HEK293 (cell line): ENCODE measurements around the gene LTBP1.

Experiments
- CTCF ChIA-PET: fragments of 350-600 bp; formaldehyde crosslinking; extraction: SDS; loops from one replicate; lab custom pipeline; 2021; ENCODE audit warnings: antibody characterized with exemption; lab: Yijun Ruan, JAX
- POLR2A ChIA-PET: fragments of 300-600 bp; formaldehyde crosslinking; extraction: SDS; loops from one replicate; lab custom pipeline; 2020; ENCODE audit warnings: antibody characterized with exemption, inconsistent platforms; lab: Yijun Ruan, JAX
- H3K27ac ChIP-seq: fragments of 200-500 bp; sonication (Bioruptor generic); 2 replicates; pipeline ENCODE4 v1.5.1; 2014; ENCODE audit warnings: low read depth, low read length, control low read depth, inconsistent platforms; ENCODE audit errors: extremely low read depth
- H3K36me3 ChIP-seq, 2 experiments: fragments of 200-500 bp in 1 of 2; sonication (Bioruptor generic) in 1 of 2; 1 replicate in 1 of 2; 2 replicates in 1 of 2; pipeline ENCODE4 v1.5.1; 2014 to 2017; ENCODE audit warnings: inconsistent platforms in 2 of 2, low read length in 2 of 2; ENCODE audit not compliant: control insufficient read depth in 2 of 2, insufficient read depth in 1 of 2
- H3K4me1 ChIP-seq: fragments of 200-500 bp; sonication (Bioruptor generic); 2 replicates; pipeline ENCODE4 v1.5.1; 2014; ENCODE audit warnings: mild to moderate bottlenecking, low read length, inconsistent platforms; ENCODE audit not compliant: control insufficient read depth, insufficient read depth
- H3K4me3 ChIP-seq: 2 replicates; pipeline ENCODE4 v1.5.1; 2011; ENCODE audit warnings: low read depth, mild to moderate bottlenecking, control low read depth, low read length, moderate library complexity
- H3K9me3 ChIP-seq: fragments of 200-500 bp; sonication (Bioruptor generic); 2 replicates; pipeline ENCODE4 v1.5.1; 2014; ENCODE audit warnings: low read depth, low read length, inconsistent platforms; ENCODE audit not compliant: control insufficient read depth, insufficient read depth
- GLIS2 ChIP-seq: fragments of 450-650 bp; formaldehyde crosslinking; IDR thresholded peaks from 2 replicates; pipeline ENCODE4 v1.5.1; 2016; ENCODE audit warnings: missing biosample characterization, missing genetic modification characterization
- KLF10 ChIP-seq: fragments of 450-650 bp; IDR thresholded peaks from 2 replicates; pipeline ENCODE4 v1.5.1; 2018; ENCODE audit warnings: missing biosample characterization, mild to moderate bottlenecking, missing genetic modification characterization
- TCF7L2 ChIP-seq: IDR thresholded peaks from 2 replicates; pipeline ENCODE4 v1.6.1; 2011; ENCODE audit warnings: low read depth, mild to moderate bottlenecking, inconsistent platforms, low read length, moderate library complexity, borderline replicate concordance
- TRIM28 ChIP-seq: IDR thresholded peaks from 2 replicates; pipeline ENCODE4 v1.6.1; 2011; ENCODE audit warnings: low read length, control low read depth, borderline replicate concordance
- WT1 ChIP-seq: fragments of 450-650 bp; formaldehyde crosslinking; IDR thresholded peaks from 2 replicates; pipeline ENCODE4 v1.5.1; 2016; ENCODE audit warnings: missing biosample characterization, missing genetic modification characterization
- ZNF146 ChIP-seq: fragments of 450-650 bp; formaldehyde crosslinking; IDR thresholded peaks from 2 replicates; pipeline ENCODE4 v1.5.1; 2016; ENCODE audit warnings: missing biosample characterization, missing genetic modification characterization
- ZNF23 ChIP-seq: fragments of 450-650 bp; formaldehyde crosslinking; IDR thresholded peaks from 2 replicates; pipeline ENCODE4 v1.5.1; 2016; ENCODE audit warnings: missing biosample characterization, missing genetic modification characterization, borderline replicate concordance
- ZNF335 ChIP-seq: fragments of 450-650 bp; formaldehyde crosslinking; conservative IDR thresholded peaks from 2 replicates; pipeline ENCODE4 v1.5.1; 2016; ENCODE audit warnings: missing biosample characterization, missing genetic modification characterization
- ZNF37A ChIP-seq: fragments of 450-650 bp; IDR thresholded peaks from 2 replicates; pipeline ENCODE4 v1.5.1; 2018; ENCODE audit warnings: missing biosample characterization, missing genetic modification characterization
- ZNF555 ChIP-seq: fragments of 450-650 bp; formaldehyde crosslinking; conservative IDR thresholded peaks from 2 replicates; pipeline ENCODE4 v1.5.1; 2017; ENCODE audit warnings: missing biosample characterization, mild to moderate bottlenecking, missing genetic modification characterization, inconsistent platforms
- ZNF571 ChIP-seq: fragments of 450-650 bp; formaldehyde crosslinking; IDR thresholded peaks from 2 replicates; pipeline ENCODE4 v1.5.0; 2017; ENCODE audit warnings: missing biosample characterization, missing genetic modification characterization
- ZNF707 ChIP-seq: fragments of 450-650 bp; formaldehyde crosslinking; IDR thresholded peaks from 2 replicates; pipeline ENCODE4 v1.5.1; 2016; ENCODE audit warnings: missing biosample characterization, missing genetic modification characterization
- ZNF768 ChIP-seq: fragments of 450-650 bp; formaldehyde crosslinking; IDR thresholded peaks from 2 replicates; pipeline ENCODE4 v1.5.1; 2018; ENCODE audit warnings: missing biosample characterization, mild to moderate bottlenecking, missing genetic modification characterization
- ZNF791 ChIP-seq: fragments of 450-650 bp; formaldehyde crosslinking; IDR thresholded peaks from 2 replicates; pipeline ENCODE4 v1.5.1; 2016; ENCODE audit warnings: missing biosample characterization, missing genetic modification characterization
- ZSCAN16 ChIP-seq: fragments of 450-650 bp; formaldehyde crosslinking; IDR thresholded peaks from 2 replicates; pipeline ENCODE4 v1.5.1; 2016; ENCODE audit warnings: missing biosample characterization, missing genetic modification characterization
- ZSCAN23 ChIP-seq: fragments of 450-650 bp; formaldehyde crosslinking; IDR thresholded peaks from 2 replicates; pipeline ENCODE4 v1.5.1; 2016; ENCODE audit warnings: missing biosample characterization, missing genetic modification characterization
- ZSCAN30 ChIP-seq: fragments of 450-650 bp; IDR thresholded peaks from 2 replicates; pipeline ENCODE4 v1.5.1; 2018; ENCODE audit warnings: missing biosample characterization, mild to moderate bottlenecking, missing genetic modification characterization, moderate library complexity
- TF ChIP-seq, protein P1 (sequence below): fragments of 450-650 bp; formaldehyde crosslinking; IDR thresholded peaks from 2 replicates; pipeline ENCODE4; 2016; ENCODE audit warnings: missing biosample characterization, missing genetic modification characterization
- TF ChIP-seq, protein P2 (sequence below): fragments of 450-650 bp; formaldehyde crosslinking; IDR thresholded peaks from 2 replicates; pipeline ENCODE4 v1.5.1; 2017; ENCODE audit warnings: missing biosample characterization, missing genetic modification characterization
- TF ChIP-seq, protein P3 (sequence below): fragments of 450-650 bp; formaldehyde crosslinking; IDR thresholded peaks from 2 replicates; pipeline ENCODE4 v1.5.1; 2016; ENCODE audit warnings: missing biosample characterization, missing genetic modification characterization, borderline replicate concordance
- TF ChIP-seq, protein P4 (sequence below): fragments of 450-650 bp; formaldehyde crosslinking; IDR thresholded peaks from 2 replicates; pipeline ENCODE4 v1.5.1; 2016; ENCODE audit warnings: missing biosample characterization, missing genetic modification characterization
- TF ChIP-seq, protein P5 (sequence below): IDR thresholded peaks from 2 replicates; pipeline ENCODE4 v1.6.1; 2011; ENCODE audit warnings: mild to moderate bottlenecking, low read depth, low read length, borderline replicate concordance
- TF ChIP-seq, protein P6 (sequence below): fragments of 450-650 bp; formaldehyde crosslinking; IDR thresholded peaks from 2 replicates; pipeline ENCODE4 v1.5.1; 2016; ENCODE audit warnings: missing biosample characterization, missing genetic modification characterization
- TF ChIP-seq, protein P7 (sequence below): fragments of 450-650 bp; formaldehyde crosslinking; IDR thresholded peaks from 2 replicates; pipeline ENCODE4 v1.5.1; 2016; ENCODE audit warnings: missing biosample characterization, missing genetic modification characterization

The LTBP1 gene

DNA sequence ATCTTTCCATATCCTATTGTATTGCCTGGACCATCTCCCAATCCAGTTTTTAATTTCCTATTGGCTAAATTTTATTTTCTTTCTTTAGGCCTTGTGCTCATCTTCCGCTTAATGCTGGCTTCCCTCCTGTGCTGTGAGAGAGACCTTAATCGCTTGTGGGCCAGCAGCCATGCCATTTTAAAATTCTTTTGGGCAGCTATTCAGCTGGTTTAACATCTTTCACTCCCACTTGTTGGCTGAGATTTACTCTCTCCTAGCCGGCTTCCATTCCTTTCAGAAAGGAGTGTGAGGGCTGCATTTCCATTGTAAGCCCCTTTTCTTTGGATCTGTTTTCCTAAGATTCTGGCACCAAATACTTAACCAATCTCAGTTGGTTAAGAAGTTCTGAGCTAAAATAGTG, 388.8 kb downstream of the LTBP1 start (continued):
- TF ChIP-seq ZNF571, result no peak
- TF ChIP-seq ZNF555 (tag by site-specific recombination), result no peak
- TF ChIP-seq WT1, result no peak
- no peak for TF ChIP-seq ZNF146
- TF ChIP-seq, protein P1, sequence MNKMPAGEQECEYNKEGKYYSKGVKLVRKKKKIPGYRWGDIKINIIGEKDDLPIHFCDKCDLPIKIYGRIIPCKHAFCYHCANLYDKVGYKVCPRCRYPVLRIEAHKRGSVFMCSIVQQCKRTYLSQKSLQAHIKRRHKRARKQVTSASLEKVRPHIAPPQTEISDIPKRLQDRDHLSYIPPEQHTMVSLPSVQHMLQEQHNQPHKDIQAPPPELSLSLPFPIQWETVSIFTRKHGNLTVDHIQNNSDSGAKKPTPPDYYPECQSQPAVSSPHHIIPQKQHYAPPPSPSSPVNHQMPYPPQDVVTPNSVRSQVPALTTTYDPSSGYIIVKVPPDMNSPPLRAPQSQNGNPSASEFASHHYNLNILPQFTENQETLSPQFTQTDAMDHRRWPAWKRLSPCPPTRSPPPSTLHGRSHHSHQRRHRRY, result no peak
- TF ChIP-seq ZSCAN23 (tag by site-specific recombination), result no peak
- TF ChIP-seq, protein P2, sequence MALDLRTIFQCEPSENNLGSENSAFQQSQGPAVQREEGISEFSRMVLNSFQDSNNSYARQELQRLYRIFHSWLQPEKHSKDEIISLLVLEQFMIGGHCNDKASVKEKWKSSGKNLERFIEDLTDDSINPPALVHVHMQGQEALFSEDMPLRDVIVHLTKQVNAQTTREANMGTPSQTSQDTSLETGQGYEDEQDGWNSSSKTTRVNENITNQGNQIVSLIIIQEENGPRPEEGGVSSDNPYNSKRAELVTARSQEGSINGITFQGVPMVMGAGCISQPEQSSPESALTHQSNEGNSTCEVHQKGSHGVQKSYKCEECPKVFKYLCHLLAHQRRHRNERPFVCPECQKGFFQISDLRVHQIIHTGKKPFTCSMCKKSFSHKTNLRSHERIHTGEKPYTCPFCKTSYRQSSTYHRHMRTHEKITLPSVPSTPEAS (tag by site-specific recombination), result no peak
- TF ChIP-seq, all 188 proteins: peak for 0

DNA sequence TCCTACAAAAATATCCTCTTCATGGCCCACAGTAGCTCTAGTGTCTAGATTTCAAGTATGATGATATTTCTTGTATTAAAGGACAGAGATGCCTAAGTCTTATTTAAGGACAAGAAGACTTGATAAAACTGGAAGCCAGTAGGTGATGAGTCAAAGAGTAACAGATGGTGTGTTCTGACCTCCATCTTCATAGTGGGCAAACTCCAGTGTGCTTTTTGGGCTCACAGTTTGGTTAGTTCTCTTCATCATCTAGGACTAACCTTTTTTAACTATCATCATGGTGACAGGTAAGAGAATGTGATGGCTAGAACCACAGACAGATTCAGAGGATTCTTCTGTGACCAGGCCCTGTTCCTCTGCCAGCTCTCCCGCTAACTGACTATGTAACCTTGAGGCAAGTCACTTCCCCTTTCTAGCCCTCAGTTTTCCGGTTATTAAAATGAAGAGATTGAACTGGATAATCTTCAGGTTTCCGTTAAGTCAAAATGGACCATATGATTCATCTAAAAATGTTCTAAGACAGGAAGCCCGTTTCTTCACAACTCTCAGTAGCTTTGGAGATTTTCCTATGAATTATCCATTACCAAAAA, 389.4 kb downstream of the LTBP1 start:
- ChIA-PET CTCF (no interaction called here), POLR2A (no interaction called here)
- no peaks in the 10 kb centered on the region for H3K36me3 ChIP-seq
- H3K9me3 ChIP-seq, result no peaks in the 10 kb centered on the region
- no peaks in the 10 kb centered on the region for H3K4me1 ChIP-seq
- no peak overlapping the region for H3K27ac ChIP-seq
- TF ChIP-seq ZNF791 (no peak), ZNF23 (tag by site-specific recombination) (no peak), TCF7L2 (no peak), ZSCAN30 (tag by site-specific recombination) (no peak), ZNF707 (tag by site-specific recombination) (no peak), ZNF768 (tag by site-specific recombination) (no peak), ZNF37A (no peak), KLF10 (tag by site-specific recombination) (no peak), GLIS2 (tag by site-specific recombination) (no peak), ZSCAN16 (tag by site-specific recombination) (no peak), ZNF335 (tag by site-specific recombination) (no peak), TRIM28 (no peak)
- TF ChIP-seq, protein P3, sequence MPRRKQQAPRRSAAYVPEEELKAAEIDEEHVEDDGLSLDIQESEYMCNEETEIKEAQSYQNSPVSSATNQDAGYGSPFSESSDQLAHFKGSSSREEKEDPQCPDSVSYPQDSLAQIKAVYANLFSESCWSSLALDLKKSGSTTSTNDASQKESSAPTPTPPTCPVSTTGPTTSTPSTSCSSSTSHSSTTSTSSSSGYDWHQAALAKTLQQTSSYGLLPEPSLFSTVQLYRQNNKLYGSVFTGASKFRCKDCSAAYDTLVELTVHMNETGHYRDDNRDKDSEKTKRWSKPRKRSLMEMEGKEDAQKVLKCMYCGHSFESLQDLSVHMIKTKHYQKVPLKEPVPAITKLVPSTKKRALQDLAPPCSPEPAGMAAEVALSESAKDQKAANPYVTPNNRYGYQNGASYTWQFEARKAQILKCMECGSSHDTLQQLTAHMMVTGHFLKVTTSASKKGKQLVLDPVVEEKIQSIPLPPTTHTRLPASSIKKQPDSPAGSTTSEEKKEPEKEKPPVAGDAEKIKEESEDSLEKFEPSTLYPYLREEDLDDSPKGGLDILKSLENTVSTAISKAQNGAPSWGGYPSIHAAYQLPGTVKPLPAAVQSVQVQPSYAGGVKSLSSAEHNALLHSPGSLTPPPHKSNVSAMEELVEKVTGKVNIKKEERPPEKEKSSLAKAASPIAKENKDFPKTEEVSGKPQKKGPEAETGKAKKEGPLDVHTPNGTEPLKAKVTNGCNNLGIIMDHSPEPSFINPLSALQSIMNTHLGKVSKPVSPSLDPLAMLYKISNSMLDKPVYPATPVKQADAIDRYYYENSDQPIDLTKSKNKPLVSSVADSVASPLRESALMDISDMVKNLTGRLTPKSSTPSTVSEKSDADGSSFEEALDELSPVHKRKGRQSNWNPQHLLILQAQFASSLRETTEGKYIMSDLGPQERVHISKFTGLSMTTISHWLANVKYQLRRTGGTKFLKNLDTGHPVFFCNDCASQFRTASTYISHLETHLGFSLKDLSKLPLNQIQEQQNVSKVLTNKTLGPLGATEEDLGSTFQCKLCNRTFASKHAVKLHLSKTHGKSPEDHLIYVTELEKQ (tag by site-specific recombination), result no peak
- TF ChIP-seq, protein P4, sequence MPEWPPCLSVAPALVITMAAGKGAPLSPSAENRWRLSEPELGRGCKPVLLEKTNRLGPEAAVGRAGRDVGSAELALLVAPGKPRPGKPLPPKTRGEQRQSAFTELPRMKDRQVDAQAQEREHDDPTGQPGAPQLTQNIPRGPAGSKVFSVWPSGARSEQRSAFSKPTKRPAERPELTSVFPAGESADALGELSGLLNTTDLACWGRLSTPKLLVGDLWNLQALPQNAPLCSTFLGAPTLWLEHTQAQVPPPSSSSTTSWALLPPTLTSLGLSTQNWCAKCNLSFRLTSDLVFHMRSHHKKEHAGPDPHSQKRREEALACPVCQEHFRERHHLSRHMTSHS (tag by site-specific recombination), result no peak
- TF ChIP-seq, protein P5, sequence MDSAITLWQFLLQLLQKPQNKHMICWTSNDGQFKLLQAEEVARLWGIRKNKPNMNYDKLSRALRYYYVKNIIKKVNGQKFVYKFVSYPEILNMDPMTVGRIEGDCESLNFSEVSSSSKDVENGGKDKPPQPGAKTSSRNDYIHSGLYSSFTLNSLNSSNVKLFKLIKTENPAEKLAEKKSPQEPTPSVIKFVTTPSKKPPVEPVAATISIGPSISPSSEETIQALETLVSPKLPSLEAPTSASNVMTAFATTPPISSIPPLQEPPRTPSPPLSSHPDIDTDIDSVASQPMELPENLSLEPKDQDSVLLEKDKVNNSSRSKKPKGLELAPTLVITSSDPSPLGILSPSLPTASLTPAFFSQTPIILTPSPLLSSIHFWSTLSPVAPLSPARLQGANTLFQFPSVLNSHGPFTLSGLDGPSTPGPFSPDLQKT, result no peak
- TF ChIP-seq, protein P6, sequence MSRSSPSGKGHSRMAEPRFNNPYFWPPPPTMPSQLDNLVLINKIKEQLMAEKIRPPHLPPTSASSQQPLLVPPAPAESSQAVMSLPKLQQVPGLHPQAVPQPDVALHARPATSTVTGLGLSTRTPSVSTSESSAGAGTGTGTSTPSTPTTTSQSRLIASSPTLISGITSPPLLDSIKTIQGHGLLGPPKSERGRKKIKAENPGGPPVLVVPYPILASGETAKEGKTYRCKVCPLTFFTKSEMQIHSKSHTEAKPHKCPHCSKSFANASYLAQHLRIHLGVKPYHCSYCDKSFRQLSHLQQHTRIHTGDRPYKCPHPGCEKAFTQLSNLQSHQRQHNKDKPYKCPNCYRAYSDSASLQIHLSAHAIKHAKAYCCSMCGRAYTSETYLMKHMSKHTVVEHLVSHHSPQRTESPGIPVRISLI (tag by site-specific recombination), result no peak
- TF ChIP-seq, protein P7, sequence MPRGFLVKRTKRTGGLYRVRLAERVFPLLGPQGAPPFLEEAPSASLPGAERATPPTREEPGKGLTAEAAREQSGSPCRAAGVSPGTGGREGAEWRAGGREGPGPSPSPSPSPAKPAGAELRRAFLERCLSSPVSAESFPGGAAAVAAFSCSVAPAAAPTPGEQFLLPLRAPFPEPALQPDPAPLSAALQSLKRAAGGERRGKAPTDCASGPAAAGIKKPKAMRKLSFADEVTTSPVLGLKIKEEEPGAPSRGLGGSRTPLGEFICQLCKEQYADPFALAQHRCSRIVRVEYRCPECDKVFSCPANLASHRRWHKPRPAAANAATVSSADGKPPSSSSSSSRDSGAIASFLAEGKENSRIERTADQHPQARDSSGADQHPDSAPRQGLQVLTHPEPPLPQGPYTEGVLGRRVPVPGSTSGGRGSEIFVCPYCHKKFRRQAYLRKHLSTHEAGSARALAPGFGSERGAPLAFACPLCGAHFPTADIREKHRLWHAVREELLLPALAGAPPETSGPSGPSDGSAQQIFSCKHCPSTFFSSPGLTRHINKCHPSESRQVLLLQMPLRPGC (tag by site-specific recombination), result no peak
- no peak overlapping the region for H3K4me3 ChIP-seq
